HUES64 (cell line): ENCODE measurements around the gene BORA.
A peak's percentile ranks its signal among the peaks of the same experiment; 100 is the strongest.
"Not testable (repeated sequence)": the region's sequence is repeated elsewhere in the genome, so short reads cannot be mapped to it uniquely, and the experiment has no call there.

ENCODE experiments used
- H3K27ac ChIP-seq: 2 replicates; pipeline ENCODE4 v1.7.0; 2013; ENCODE audit warnings: low read depth, low read length, inconsistent platforms
- H3K27me3 ChIP-seq: 2 replicates; pipeline ENCODE4 v1.6.1; 2013; ENCODE audit warnings: mild to moderate bottlenecking, low read length; ENCODE audit not compliant: insufficient read depth
- H3K36me3 ChIP-seq: 2 replicates; pipeline ENCODE4 v1.6.1; 2013; ENCODE audit warnings: mild to moderate bottlenecking, low read length; ENCODE audit not compliant: insufficient read depth
- H3K4me1 ChIP-seq: 2 replicates; pipeline ENCODE4 v1.6.1; 2013; ENCODE audit warnings: mild to moderate bottlenecking, low read length, moderate library complexity; ENCODE audit not compliant: insufficient read depth
- H3K4me3 ChIP-seq: 2 replicates; pipeline ENCODE4 v1.5.1; 2013; ENCODE audit warnings: mild to moderate bottlenecking, low read length, moderate library complexity
- H3K9ac ChIP-seq: 2 replicates; pipeline ENCODE4 v1.6.1; 2013; ENCODE audit warnings: mild to moderate bottlenecking, low read depth, low read length
- H3K9me3 ChIP-seq: 2 replicates; pipeline ENCODE4 v1.6.1; 2013; ENCODE audit warnings: low read depth, low read length; ENCODE audit not compliant: insufficient read depth
- WGBS: fragments of 150-250, 120-280 bp; methylation state at CpG from one replicate; pipeline ENCODE4 v1.1.7; 2013; ENCODE audit warnings: missing lambda C conversion rate; 5-methylcytosine and 5-hydroxymethylcytosine counted together

BORA gene

DNA sequence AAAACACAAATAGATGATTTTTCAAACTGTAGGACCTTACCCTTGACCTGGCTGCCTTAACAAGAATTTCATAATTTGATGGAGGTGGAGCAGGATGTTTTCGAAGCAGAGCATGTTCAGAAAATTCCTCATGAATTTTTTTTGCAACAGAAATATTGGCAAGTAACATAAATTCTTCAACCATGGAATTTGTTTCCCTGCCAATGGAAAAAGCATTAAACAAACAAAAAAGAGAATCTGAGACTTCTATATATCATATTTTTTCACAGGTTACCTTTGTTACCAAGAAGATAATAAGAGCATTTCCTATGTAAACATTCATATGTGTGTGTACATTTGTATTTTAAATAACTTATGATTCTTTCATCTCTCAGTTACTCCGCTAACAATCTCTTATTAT is 35.7 kb downstream of the BORA start:
- 100% methylated on average over 2 of the region's 2 CpGs for WGBS
- Histone ChIP-seq H3K9ac (no peak overlapping the region), H3K9me3 (no peaks in the 10 kb centered on the region), H3K27me3 (no peaks in the 10 kb centered on the region), H3K4me3 (no peak overlapping the region), H3K4me1 (no peaks in the 10 kb centered on the region), H3K36me3 (peaks cover 100% of the 10 kb centered on the region), H3K27ac (no peak overlapping the region)

DNA sequence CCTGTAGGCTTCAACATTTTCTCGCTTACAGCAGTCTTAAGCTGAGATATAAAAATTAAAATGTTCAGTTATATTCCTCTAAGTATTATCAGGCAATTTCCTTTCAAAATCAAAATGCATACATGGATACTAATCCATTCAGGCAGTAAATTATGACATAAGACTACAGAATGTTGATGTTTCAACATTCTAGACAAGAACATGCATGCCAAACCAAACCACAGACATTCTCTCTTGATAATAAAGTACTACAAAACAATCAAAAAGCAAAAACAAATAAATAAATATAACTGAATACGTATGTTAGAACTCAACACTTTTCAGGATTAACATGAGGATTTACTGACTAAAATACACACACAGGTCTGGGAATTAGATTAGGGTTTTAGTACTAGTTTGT is 46.3 kb downstream of the BORA start:
- no peak overlapping the region for H3K27ac ChIP-seq
- H3K27me3 ChIP-seq = no peaks in the 10 kb centered on the region
- H3K4me1 ChIP-seq = no peaks in the 10 kb centered on the region
- WGBS = 100% methylated on average over 1 of the region's 2 CpGs
- H3K36me3 ChIP-seq = peaks cover 100% of the 10 kb centered on the region
- H3K9me3 ChIP-seq = no peaks in the 10 kb centered on the region
- H3K9ac ChIP-seq = no peak overlapping the region
- no peak overlapping the region for H3K4me3 ChIP-seq

DNA sequence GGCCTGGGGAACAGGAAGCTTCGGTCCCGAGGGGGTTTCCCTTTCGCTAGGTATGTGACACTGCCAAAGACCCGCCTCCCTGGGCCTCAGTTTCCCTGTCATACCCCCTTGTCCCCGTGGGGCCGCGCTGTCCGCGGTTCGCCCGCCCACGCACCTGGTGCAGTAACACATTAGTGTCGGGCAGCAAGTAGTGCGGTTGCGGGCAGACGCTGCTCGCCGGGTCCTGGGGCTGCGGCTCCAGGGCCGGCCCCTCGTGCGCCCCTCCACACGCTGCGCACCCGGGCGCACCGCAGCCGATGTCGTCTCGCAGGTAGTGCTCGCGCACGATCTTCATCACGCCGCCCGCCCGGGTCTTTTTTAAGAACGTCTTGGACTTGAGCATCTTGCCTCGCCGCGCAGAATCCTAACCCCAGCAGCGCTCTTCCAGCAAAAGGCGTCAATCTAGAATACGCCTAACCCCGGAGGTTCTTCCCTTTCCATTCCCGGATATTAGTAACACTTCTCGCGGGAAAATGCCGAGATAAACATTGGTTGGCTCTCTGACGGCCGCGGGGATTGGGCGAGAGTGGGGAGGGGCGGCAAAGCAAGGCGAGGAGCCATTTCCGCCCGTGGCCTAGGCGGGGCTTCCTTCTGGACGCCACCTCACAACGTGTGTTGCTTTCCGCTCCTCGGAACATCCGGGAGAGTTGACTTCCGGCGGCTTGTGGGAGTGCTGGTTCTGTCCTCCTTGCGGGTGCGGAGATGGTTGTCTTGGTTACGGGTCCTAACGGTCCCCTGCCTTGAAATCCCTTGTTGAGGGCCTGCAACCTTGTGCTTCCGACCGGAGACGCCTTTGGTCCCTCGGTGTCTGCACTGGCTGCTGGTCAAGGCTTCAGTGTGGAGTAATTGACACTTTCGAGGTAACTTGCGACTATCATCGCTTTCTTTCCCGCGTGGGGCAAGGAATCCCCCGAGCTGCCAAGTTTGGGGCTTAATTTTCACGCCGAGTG is 54.0 kb downstream of the BORA start, which contains the start of the genes DIS3 and PIBF1:
Gene DIS3 (minus strand): TSS at position 450 of the 989 bp plus-strand sequence. CDS start 68 bp downstream, at position 382.
Gene PIBF1 (plus strand): TSS at position 683 of the 989 bp plus-strand sequence. CDS start 1,337 bp downstream, outside the sequence.
- Histone ChIP-seq H3K9ac (peak within 1 kb of the TSS; percentile 93), H3K27me3 (no peaks in the 10 kb centered on the region), H3K27ac (peak within 1 kb of the TSS; percentile 80), H3K36me3 (peaks cover 57% of the 10 kb centered on the region), H3K4me3 (peak within 1 kb of the TSS; percentile 79), H3K9me3 (no peaks in the 10 kb centered on the region), H3K4me1 (peaks cover 14% of the 10 kb centered on the region; the same call in 1 of the 2 replicates)
- under 1% methylated on average over 79 of the region's 81 CpGs for WGBS

DNA sequence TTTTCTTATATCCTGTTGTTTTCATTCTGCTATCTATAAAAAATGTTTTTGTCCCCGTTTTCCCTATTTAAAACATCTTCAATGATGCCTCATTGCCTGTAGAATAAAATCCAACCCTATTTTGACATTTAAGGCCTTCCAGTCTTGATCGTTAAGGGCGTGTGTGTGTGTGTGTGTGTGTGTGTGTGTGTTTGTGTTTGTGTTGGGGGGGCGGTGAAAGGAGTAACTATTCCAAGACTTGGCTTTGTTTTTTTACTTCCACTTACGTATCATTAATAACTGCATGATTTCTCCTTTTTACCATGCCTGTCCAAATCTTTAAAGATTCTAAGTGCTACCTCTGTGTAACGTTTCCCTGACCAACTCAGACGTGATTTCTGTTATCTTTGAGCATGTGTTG is 55.0 kb downstream of the BORA start:
- 3% methylated on average over 4 of the region's 7 CpGs for WGBS
- Histone ChIP-seq H3K36me3 (peaks cover 51% of the 10 kb centered on the region), H3K9ac (peak overlapping the region; percentile 62; the same call in 1 of the 2 replicates), H3K9me3 (no peaks in the 10 kb centered on the region), H3K27me3 (no peaks in the 10 kb centered on the region), H3K4me1 (peaks cover 14% of the 10 kb centered on the region; the same call in 1 of the 2 replicates), H3K4me3 (peak overlapping the region; percentile 79), H3K27ac (no peak overlapping the region)

- not testable (repeated sequence) for H3K27ac ChIP-seq, H3K9ac ChIP-seq, H3K4me3 ChIP-seq, H3K9me3 ChIP-seq, H3K27me3 ChIP-seq
- 94% methylated on average over 4 of the region's 4 CpGs for WGBS
- H3K36me3 ChIP-seq = peaks cover 34% of the 10 kb centered on the region
- H3K4me1 ChIP-seq = peaks cover 14% of the 10 kb centered on the region; the same call in 1 of the 2 replicates
Observed at GRCh38 chr13:72784679-72785078, 57.0 kb downstream of the BORA start.

GRCh38 chr13:72788831-72789230 is 61.1 kb downstream of the BORA start:
- Histone ChIP-seq H3K36me3 (peaks cover 44% of the 10 kb centered on the region), H3K27me3 (no peaks in the 10 kb centered on the region), H3K27ac (no peak overlapping the region), H3K9ac (no peak overlapping the region), H3K9me3 (no peaks in the 10 kb centered on the region), H3K4me1 (no peaks in the 10 kb centered on the region), H3K4me3 (no peak overlapping the region)
- WGBS = no CpG with 5 or more reads among the region's 1 CpG

DNA sequence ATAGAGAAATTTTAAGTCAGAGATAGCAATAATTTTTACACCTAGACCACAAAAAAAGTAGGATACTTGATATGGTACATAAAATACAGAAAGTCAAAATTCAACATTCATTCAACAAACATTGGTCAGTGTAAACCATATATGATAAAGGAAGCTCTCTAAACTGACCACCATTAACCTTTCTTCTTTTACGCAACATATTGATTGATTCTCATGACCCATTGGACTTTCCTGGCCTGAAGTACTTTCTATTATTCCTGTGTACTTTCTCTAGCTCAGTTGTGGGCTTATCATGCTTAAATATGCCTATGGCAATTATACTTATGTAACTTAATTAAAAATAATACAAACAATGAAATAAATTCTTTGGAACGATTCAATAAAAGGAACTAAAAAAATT is 64.9 kb downstream of the BORA start:
- Histone ChIP-seq H3K4me1 (no peaks in the 10 kb centered on the region), H3K4me3 (no peak overlapping the region), H3K27me3 (no peaks in the 10 kb centered on the region), H3K36me3 (peaks cover 56% of the 10 kb centered on the region), H3K9me3 (no peaks in the 10 kb centered on the region), H3K27ac (no peak overlapping the region), H3K9ac (no peak overlapping the region)
- 100% methylated on average over 1 of the region's 2 CpGs for WGBS

DNA sequence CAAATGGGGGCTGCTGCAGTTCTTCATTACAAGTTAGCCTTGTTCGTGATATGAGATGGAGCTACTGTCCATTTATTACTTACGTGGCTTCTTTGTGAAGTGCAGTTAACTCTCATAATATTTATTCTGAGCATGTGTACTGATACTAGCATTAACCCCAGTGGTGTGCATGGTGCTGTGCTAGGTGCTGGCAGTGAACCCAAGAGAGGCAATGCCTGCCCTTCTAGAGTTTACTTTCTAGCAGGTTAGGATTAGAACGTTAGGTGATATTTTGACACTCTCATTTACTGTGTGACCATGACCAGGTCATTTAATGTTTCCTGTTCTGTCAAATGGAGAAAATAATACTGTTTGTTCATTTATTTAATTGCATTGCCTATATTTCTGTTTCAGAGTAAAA is 71.1 kb downstream of the BORA start:
- Histone ChIP-seq H3K9me3 (no peaks in the 10 kb centered on the region), H3K4me1 (no peaks in the 10 kb centered on the region), H3K9ac (no peak overlapping the region), H3K27me3 (no peaks in the 10 kb centered on the region), H3K36me3 (peaks cover 66% of the 10 kb centered on the region), H3K27ac (no peak overlapping the region), H3K4me3 (no peak overlapping the region)
- WGBS = 67% methylated on average over 3 of the region's 3 CpGs

DNA sequence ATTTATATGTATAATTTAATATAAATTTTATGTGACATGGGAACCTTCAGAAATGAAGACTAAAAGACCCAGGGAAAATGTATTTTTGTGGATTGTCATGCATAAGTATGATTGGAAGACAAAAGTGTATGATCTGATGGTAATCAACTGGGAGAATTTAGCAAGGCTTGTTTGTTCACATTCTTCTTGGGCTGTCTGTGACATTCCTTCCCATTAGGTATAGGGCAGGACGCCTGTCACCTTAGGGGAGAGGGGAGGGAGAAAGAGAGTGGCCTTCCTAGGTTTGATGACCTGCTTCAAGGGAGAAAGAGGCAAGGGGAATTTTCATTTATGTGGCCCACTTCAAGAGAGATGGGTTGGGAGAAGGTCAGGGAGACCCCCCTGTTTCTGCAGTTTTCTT is 76.6 kb downstream of the BORA start:
- WGBS = 93% methylated on average over 1 of the region's 1 CpG
- no peaks in the 10 kb centered on the region for H3K27me3 ChIP-seq
- no peaks in the 10 kb centered on the region for H3K4me1 ChIP-seq
- H3K9me3 ChIP-seq = no peaks in the 10 kb centered on the region
- H3K9ac ChIP-seq = no peak overlapping the region
- no peak overlapping the region for H3K27ac ChIP-seq
- H3K36me3 ChIP-seq = peaks cover 38% of the 10 kb centered on the region
- H3K4me3 ChIP-seq = no peak overlapping the region
